RWPE1 (cell line): ENCODE results near the gene HES7.

ENCODE experiments used
- CTCF ChIA-PET: fragments of 350-600 bp; sonication (Branson Sonifier 250); formaldehyde crosslinking; extraction: SDS; loops from one replicate; lab custom pipeline; 2021; lab: Yijun Ruan, JAX
- POLR2A ChIA-PET: fragments of 400-600 bp; formaldehyde crosslinking; extraction: SDS; loops from one replicate; lab custom pipeline; 2020; ENCODE audit warnings: antibody characterized with exemption; ENCODE audit not compliant: low non-redundant PET; lab: Yijun Ruan, JAX
- DNase-seq: peaks from one replicate; pipeline ENCODE4 v3.0.0; 2012; ENCODE audit warnings: low spot score
- H3K27ac ChIP-seq: fragments of 450-650 bp; 2 replicates; pipeline ENCODE4 v1.5.1; 2017
- CTCF ChIP-seq: fragments of 450-650 bp; conservative IDR thresholded peaks from 2 replicates; pipeline ENCODE4 v1.5.1; 2017; ENCODE audit warnings: low read depth, mild to moderate bottlenecking

Gene HES7

GRCh38 chr17:8121407-8121680 is 2.6 kb downstream of the HES7 start:
- H3K27ac ChIP-seq, result peak overlapping the region; percentile 90
- ChIA-PET CTCF (interaction anchor here (1.1 kb wide), 1 partner anchor 37 kb away, joined by 4 read pairs; no protein-coding TSS in a partner anchor), POLR2A (no interaction called here)
- DNase-seq, result no peak
- TF ChIP-seq CTCF, result no peak

- peak; percentile 83 for DNase-seq
- H3K27ac ChIP-seq, result peak overlapping the region; percentile 90
- CTCF ChIA-PET, result interaction anchor here (1.0 to 1.2 kb wide), 5 partner anchors 14 to 65 kb away, joined by 3 to 5 read pairs (median 3); no protein-coding TSS in a partner anchor
- POLR2A ChIA-PET, result no interaction called here
- peak; percentile 27; the same call in 1 of the 2 replicates for TF ChIP-seq CTCF
Measured at GRCh38 chr17:8120520-8121406, 3.1 kb downstream of the HES7 start.

- H3K27ac ChIP-seq, result peak overlapping the region; percentile 90
- no peak for DNase-seq
- CTCF ChIA-PET, result interaction anchor here (0.7 to 5.0 kb wide), 16 partner anchors 10 to 432 kb away, joined by 3 to 48 read pairs (median 4); partner anchors contain the start of genes ALOX12B and WRAP53
Measured at GRCh38 chr17:8119581-8120519, 4.1 kb downstream of the HES7 start.

GRCh38 chr17:8118769-8119580 is 4.9 kb downstream of the HES7 start:
- H3K27ac ChIP-seq, result peak overlapping the region; percentile 95
- ChIA-PET POLR2A (no interaction called here), CTCF (interaction anchor here (0.7 to 5.0 kb wide), 16 partner anchors 9 to 431 kb away, joined by 3 to 48 read pairs (median 5); partner anchors contain the start of genes ALOX12B and WRAP53)
- peak; percentile 91 for TF ChIP-seq CTCF
- peak; percentile 75 for DNase-seq

More at GRCh38 chr17:8119581-8120519, 4.1 kb downstream of the HES7 start:
- TF ChIP-seq CTCF, result no peak
- POLR2A ChIA-PET, result no interaction called here

- peak within 1 kb of the TSS; percentile 95 for H3K27ac ChIP-seq
- DNase-seq, result peak; percentile 91
- no peak for TF ChIP-seq CTCF
- ChIA-PET POLR2A (interaction anchor here (0.5 kb wide), 1 partner anchor 102 kb away, joined by 3 read pairs; no protein-coding TSS in a partner anchor), CTCF (interaction anchor here (0.7 to 5.0 kb wide), 9 partner anchors 8 to 179 kb away, joined by 3 to 48 read pairs (median 6); no protein-coding TSS in a partner anchor)
Measured at GRCh38 chr17:8117980-8118768, 5.7 kb downstream of the HES7 start, which contains the start of gene ALOXE3. Gene ALOXE3 (minus strand): TSS chr17:8118514. CDS start chr17:8117990, 524 bp downstream.
